ENCODE measurements around the gene LPO.

Gene LPO

DNA sequence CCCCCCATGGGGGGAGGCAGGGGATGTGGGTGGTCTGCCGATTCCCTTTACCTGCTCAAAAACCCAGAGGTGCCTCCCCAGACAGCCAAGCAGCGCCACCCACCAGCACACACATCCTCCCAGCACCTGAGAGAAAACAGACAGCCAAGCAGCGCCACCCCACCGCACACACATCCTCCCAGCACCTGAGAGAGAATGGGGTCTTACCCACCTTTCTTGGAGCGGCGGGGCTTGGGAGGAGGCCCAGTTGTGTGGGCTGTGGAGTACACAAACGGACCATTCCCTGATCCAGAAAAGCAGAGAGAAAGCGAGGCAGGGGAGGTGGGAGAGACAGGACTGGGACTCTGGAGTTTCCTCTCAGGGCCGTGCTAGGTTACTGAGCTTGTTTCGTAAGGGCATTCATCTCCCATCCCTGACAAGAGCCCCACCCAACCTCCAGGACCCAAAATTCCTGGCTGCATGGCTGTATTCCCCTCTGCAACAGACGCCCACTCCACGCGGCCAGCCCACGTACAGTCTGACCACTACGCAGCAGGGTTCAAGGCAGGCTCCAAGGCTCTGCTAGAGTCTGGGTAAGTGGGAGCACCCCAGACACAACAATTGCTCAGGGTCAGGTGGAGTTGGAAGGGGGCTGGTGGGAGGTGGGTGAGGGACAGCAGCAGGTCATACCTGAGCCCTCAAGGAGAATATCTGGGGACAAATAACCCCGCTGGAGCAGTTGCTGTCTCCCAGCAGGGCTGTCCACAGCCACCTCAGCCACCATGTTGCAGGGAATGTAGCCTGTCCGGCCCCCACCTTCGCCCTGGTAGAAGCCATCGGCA, 68.0 kb downstream of the LPO start:
- DNase-seq = no peak

DNA sequence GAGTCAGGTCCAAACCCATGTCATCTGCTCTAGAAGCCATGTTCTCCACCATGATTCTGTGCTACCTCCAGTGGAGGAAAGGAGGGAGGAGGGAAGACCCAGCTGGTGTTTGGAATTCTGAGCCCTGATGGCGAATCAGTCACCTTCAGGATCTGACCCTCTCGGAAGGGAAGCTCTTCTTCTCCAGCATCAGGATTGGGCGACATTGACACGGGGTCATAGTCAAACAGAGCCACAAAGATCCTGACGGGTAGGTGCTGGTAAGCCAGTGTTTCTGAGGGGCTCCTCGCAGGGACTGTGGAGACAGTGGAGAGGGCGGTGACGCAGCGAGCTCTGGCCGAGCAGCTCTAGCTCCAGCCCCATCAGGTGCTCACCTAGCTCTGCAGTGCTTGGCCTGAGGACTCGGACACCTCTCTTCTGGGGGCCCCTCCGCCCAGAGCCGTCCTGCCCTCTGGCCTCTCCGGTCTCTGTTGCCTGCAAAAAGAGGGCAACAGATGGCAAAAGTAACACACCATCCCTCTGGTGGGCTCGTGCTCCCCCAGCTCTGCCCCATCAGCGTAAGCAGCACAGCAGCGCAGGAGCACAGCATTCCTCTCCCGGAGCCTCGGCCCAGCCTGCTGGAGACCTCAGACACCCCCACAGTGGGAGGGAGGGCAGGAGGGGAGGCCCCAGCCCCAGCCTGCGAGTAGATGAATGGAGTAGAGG, 69.2 kb downstream of the LPO start:
- no peak for DNase-seq

DNA sequence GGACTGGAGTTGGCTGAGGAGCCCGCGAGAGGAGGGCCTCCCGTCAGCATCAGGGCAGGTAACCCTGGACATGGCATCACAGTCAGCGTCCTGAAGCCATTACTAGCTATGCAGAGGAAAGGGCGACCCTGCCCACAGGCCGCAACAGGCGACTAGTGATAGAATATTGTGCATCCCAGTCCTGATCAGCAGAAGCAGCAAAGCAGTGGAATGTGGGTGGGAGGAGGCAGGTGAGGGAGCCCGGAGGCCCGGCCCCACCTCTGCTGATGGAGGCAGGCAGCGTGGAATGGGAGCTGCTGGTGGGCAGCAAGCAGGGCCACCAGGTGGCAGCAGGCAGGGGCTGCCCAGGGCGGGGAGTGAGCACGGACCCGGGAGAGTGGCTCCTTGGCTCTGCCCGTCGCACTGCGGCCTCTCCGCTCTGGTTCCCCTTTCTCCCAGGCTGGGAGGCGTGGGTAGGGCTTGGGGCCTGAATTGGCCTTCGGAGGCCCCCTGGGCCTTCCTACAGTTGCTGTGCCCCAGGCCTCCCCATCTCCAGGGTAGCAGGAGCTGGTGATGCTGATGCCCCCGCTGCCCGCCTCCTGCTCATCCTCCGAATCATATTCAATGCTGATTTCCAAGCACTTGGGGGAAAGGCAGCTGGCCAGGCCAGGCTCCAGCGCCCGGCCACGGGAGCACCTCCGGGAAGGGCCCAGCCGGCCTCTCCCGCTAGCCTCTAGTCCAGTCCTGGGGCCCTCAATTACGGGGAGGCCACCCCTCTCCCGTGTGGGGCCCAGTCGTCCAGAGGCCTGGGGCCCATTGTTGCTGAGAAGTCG, 70.0 kb downstream of the LPO start:
- DNase-seq = no peak

DNA sequence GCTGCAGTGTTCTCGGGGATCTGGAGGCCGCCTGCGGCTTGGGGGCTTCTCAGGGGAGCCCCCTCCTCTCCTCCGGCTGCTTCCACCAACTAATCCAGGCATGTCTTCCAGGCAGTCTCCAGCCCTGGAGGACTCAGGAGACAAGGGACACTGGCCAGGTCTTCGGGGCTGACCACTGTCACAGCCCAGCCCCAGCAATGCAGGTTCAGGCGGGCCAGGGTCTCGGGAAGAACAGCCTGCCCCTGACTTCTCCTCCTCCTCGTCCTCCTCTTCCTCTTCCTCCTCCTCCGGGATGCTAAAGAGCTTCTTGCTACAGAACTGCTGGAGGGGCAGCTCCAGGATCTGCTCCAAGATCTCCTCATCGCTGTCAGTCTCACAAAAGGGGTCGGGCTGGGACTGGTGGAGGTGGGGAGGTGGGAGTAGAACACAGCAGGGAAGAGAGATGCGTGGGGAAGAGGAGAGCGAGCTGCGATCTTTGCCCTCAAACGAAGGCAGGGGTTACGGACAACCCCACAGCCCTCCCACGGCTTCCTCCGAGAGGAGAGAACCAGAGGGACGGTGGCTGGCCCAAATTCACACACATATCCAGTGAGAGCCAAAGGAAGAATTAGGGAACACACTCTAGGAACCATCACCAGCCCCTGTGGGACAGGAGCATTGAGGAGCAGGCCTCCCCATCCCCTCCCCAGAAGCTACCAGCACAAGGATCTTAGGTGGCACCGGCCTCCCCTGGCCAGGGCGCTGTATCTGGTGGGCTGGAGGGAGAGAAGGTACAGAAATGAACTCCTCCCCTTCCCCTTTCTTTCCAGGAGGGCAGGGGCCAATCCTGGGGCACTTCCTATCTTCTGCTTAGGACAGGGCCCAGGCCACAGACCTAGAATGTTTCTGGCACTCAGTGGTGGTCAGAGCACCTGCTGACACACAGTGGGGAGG, 70.9 kb downstream of the LPO start:
- DNase-seq = no peak

DNA sequence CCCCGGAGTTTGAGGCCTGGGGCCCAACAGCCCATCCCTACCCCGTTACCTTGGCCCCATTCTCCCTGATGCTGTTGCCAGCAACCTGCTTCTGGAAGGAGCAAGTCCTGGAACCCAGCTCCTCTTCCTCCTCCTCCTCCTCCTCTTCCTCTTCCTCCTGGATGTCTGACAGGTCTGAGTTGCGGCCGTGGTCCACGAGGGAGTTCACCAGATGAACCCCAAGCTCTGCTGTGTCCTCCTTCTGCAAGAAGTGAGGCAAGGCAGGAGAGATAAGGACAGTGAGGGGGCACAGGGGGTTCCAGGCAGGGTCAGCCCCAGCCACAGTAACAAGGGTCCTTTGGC, 71.5 kb downstream of the LPO start:
- DNase-seq = no peak

DNA sequence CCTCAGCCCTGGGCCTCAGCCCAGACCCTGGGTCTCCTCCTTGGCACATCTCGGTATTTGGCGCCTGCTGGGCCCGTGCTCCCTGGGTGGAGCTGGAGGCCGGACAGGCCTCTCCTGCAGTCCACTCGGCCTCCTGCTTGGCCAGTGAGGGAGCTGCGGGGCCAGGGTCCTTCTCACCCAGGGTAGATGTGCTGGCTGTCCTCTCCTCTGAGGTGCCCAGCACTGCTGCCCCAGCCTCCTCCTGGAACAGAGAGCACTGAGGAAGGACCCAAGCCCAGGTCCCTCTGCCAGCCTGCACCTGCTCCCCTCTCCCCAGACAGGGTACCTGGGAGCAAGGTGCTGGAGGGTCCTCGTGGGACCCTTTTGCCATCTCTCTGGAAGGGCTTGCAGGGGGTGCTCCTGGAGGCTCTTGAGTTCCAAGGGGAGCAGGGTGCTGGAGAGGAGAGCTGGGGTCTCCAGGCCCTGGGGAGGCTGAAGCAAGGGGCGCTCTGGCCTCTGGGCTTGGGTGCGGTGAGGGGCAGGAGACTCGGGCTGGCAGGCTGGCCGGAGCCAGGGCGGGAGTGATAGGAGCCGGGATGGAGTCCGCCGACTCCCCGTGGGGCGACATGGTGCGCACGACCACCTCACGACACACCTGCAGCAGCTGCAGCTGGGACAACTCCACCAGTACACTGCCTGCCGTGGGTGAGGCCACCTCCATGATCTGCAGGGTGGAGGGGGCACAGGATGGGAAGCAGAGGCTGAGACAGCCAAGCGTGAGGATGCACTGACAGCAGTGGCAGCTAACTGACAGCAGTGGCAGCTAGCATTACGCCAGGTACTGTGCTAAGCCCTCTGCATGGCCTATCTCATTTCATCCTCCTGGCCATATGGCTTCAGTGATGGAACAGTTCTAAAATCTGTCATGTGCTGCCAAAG, 72.4 kb downstream of the LPO start:
- no peak for DNase-seq

GRCh38 chr17:58311429-58311894, 73.1 kb downstream of the LPO start:
- DNase-seq = no peak

DNA sequence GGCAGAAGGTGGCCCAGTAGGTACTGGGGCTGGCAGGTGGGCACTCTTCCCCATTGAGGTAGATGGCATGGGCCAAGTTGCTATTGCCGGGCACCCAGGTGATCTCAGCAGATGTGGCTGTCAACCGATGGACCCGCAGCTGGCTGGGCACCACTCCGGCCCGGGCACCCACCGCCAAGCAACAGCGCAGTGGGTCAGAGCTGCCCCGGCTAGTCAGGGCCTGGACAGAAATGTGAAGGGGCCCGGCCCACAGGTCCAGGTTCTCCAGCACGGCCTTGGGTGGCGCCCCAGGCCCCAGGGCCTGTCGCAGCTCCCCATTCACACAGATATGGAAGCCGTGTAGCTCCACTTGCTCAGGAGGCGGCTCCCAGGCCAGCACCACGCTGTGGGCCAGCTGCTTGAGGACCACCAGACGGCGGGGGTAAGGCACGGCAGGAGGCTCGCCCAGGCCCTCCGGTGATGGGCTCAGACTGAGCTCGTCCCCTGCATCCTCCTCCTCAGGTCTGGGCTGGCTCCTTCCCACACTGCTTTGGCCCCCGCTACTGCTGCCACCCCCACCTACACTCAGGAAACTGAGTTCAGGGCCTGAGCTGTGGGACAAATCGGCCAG, 73.7 kb downstream of the LPO start:
- no peak for DNase-seq

DNA sequence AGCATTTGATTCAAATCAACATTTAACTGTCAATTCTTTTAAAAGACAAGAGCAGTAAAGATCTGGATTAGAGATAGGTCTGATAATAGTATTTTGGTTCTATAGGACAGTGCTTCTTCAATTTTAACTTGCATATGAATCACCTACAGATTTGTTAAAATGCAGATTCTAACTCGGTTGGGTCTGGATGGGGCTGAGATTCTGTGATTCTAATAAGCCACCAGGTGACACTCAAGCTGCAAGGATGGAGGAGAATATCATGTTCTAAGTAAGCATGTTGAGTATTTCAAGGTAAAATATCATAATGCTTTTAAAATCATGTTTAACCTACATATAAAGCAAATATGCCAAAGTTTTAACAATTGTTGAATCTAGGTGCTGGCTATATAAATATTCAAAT, 74.4 kb downstream of the LPO start:
- DNase-seq = no peak

DNA sequence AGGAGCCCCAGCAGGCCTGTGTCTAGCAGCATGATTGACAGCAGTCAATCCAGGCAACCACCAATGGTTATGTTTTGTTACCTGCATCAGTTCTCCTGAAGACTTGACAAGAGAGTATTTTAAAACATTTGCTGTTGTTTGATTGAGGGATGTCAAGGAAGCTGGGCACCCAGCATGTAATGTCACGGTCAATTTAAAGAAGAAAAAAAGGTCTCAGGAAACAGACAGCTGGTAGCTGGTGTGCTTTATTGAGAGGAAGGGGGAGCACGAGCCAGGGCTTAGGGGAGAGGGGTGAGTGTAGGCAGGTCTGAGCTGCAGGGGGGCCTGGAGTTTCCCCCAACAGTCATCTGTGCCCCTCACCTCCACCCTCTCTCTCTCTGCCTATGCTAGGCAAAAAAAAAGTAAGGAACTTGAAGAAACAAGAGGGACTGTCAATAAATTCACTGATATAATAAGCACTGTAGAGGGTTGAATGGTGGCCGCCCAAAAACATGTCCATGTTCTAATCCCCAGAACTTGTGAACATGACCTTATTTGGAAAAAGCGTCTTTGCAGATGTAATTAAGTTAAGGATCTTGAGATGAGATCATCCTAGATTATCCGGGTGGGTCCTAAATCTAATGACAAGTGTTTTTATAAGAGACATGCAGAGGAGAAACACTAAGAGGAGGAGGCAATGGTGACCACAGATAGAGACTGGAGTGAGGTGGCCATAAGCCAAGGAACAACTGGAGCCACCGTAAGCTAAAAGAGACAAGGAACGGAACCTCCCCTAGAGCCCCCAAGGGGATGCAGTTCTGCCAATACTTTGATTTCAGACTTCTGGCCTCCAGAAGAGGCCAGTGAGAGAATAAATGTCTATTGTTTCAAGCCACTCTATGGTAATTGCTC, 75.7 kb downstream of the LPO start:
- no peak for DNase-seq

DNA sequence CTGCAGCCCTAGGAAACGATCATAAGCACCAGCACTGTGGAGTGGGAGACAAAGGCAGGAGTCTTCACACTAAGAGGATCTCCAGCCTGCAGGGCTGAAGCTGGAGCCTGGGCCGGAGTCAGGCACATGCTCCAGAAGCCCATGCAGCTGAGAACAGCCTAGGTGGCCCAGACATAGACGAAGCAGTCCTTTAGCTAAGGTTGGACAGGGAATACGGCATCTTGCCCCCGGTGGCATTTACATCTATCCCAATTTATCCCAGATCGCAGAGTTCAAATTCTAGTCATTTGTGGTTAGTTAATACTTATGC, 76.3 kb downstream of the LPO start:
- DNase-seq = no peak

GRCh38 chr17:58315281-58315711, 76.9 kb downstream of the LPO start:
- no peak for DNase-seq

DNA sequence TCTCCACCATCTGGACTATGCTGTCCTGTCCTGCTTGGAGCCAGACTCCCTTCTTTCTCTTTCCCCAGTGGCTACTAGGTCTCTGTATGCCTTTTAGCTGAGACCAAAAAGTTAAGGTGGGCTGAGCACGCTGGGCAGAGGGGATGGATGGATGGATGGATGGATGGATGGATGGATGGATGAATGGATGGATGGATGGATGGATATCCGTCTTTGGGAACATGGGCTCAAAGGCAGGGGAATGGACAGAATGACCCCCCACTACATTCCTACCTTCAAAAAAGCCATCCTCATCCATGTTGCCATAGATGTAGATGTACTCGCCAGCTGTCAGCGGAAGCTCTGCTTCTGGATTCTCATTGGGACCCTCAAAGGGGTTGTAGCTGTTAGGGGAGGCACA, 77.4 kb downstream of the LPO start:
- DNase-seq = no peak

- no peak for DNase-seq
Measured at GRCh38 chr17:58316260-58316960, 78.0 kb downstream of the LPO start.

DNA sequence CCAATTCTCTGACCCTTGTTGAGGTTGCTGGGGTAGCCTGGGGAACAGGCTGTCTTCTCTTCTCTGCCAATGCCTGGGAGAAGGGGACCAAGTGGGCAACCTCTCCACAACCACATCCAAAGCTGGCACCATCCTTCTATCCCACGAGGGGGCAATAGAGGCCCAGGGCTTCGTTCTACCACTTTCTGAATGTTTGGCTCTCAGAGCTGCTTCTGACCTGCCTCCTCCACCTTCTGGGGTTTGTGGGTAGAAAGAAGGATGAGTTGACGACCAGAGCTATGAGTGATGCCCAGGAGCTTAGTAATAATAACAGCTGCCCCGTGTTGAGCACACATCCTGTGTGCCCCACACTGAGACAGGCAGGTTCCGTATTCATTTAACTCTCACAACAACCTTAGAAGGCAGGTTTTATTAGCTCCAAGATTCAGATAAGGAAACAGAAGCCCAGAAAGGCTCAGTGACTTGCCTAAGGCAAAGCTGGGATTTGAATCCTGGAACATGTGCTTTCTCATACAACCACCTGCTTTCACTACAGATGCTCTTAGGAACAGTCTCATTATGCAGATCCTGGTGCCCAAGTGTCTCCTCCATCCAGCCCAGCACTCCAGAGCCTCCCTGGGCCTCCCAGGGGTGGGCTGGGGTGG, 79.2 kb downstream of the LPO start:
- DNase-seq = peak; percentile 32

GRCh38 chr17:58318065-58318481, 79.7 kb downstream of the LPO start:
- no peak for DNase-seq
